B cell (primary cell): Measurements from ENCODE around the gene CD247. TPM values are rescaled to one million over a fixed set of nuclear protein-coding genes. Genes with fewer than 3 reads are reported as not detected.

Experiments used
- ATAC-seq: fragments of 200-7000 bp; cut with Tn5 transposase; one replicate; pipeline ENCODE4 v1.10.0; 2021; ENCODE audit warnings: low read depth, mild to moderate bottlenecking, moderate number of reproducible peaks, moderate library complexity
- CTCF ChIA-PET: fragments of 350-600 bp; sonication (Branson Sonifier 250); formaldehyde crosslinking; loops from one replicate; lab custom pipeline; 2021; ENCODE audit warnings: antibody characterized with exemption, inconsistent platforms; lab: Charles Lee
- POLR2A ChIA-PET: fragments of 350-600 bp; sonication (Branson Sonifier 250); formaldehyde crosslinking; loops from one replicate; lab custom pipeline; 2021; ENCODE audit warnings: antibody characterized with exemption; lab: Charles Lee
- DNase-seq: peaks from one replicate; pipeline ENCODE4 v3.0.0; 2013
- H2AFZ ChIP-seq: 2 replicates; pipeline ENCODE4 v1.6.1; 2012; ENCODE audit warnings: mild to moderate bottlenecking, low read depth, low read length; ENCODE audit not compliant: insufficient read depth, poor library complexity, severe bottlenecking
- H3K27ac ChIP-seq, 2 donors: 1 replicate in 1 of 2; 2 replicates in 1 of 2; pipeline ENCODE4 v1.5.1; 2012 to 2013; ENCODE audit warnings: low read length in 2 of 2, mild to moderate bottlenecking in 2 of 2, moderate library complexity in 1 of 2
- H3K27me3 ChIP-seq, 4 experiments: fragments of 200-600 bp in 1 of 4; sonication (generic) in 1 of 4; replicated peaks in 1 of 4; 1 replicate in 2 of 4; 2 replicates in 2 of 4; pipeline versions ENCODE4 v1.6.1 to v1.7.0; 2013 to 2016; ENCODE audit warnings: low read length in 3 of 4, mild to moderate bottlenecking in 2 of 4, mixed read lengths in 1 of 4, moderate library complexity in 1 of 4; ENCODE audit not compliant: insufficient read depth in 4 of 4, control insufficient read depth in 3 of 4; ENCODE audit errors: control extremely low read depth in 1 of 4
- H3K36me3 ChIP-seq, 2 experiments: replicated peaks in 1 of 2; 1 replicate in 1 of 2; 2 replicates in 1 of 2; pipeline versions ENCODE4 v1.6.1 to v1.7.1; 2013; ENCODE audit warnings: low read length in 1 of 2; ENCODE audit not compliant: insufficient read depth in 2 of 2, control insufficient read depth in 1 of 2; ENCODE audit errors: control extremely low read depth in 1 of 2, extremely low read depth in 1 of 2
- H3K4me1 ChIP-seq, 2 donors: fragments of 200-600 bp in 1 of 2; sonication (generic) in 1 of 2; 1 replicate in 1 of 2; 2 replicates in 1 of 2; pipeline versions ENCODE4 v1.5.1 to v1.6.1; 2013 to 2017; ENCODE audit warnings: low read length in 2 of 2; ENCODE audit not compliant: control insufficient read depth in 2 of 2, insufficient read depth in 2 of 2
- H3K4me2 ChIP-seq: replicated peaks from 2 replicates; pipeline ENCODE3; 2012; ENCODE audit warnings: mild to moderate bottlenecking, low read depth, low read length; ENCODE audit not compliant: poor library complexity, severe bottlenecking
- H3K4me3 ChIP-seq, 5 experiments: fragments of 200-600 bp in 1 of 5; sonication (generic) in 1 of 5; 1 replicate in 3 of 5; 2 replicates in 2 of 5; pipeline versions ENCODE4 v1.5.1 to v1.7.0; 2011 to 2016; ENCODE audit warnings: low read length in 4 of 5, mild to moderate bottlenecking in 4 of 5, low read depth in 2 of 5, control low read depth in 1 of 5, moderate library complexity in 1 of 5; ENCODE audit not compliant: insufficient read depth in 1 of 5; ENCODE audit errors: control extremely low read depth in 1 of 5, extremely low read depth in 1 of 5
- H3K79me2 ChIP-seq: fragments of 200-600 bp; sonication (generic); one replicate; pipeline ENCODE4 v1.6.0; 2016; ENCODE audit warnings: low read length; ENCODE audit not compliant: control insufficient read depth, insufficient read depth
- H3K9ac ChIP-seq: fragments of 200-600 bp; sonication (generic); 2 replicates; pipeline ENCODE4 v1.6.1; 2017; ENCODE audit warnings: mild to moderate bottlenecking, low read length, moderate library complexity
- H3K9me3 ChIP-seq, 3 donors: one replicate each; pipeline versions ENCODE4 v1.6.1 to v1.7.1; 2013; ENCODE audit warnings: low read length in 2 of 3; ENCODE audit not compliant: control insufficient read depth in 2 of 3, insufficient read depth in 1 of 3; ENCODE audit errors: control extremely low read depth in 1 of 3
- H4K20me1 ChIP-seq: 2 replicates; pipeline ENCODE4 v1.6.0; 2012; ENCODE audit warnings: mild to moderate bottlenecking, low read length; ENCODE audit not compliant: insufficient read depth, control insufficient read depth, poor library complexity, severe bottlenecking
- H3K27ac Mint-ChIP-seq: one replicate; pipeline ENCODE4 v1.8.0; 2021; ENCODE audit warnings: mixed read lengths
- H3K27me3 Mint-ChIP-seq: one replicate; pipeline ENCODE4 v1.8.0; 2021; ENCODE audit warnings: mixed read lengths
- H3K4me1 Mint-ChIP-seq: one replicate; pipeline ENCODE4 v1.8.0; 2021; ENCODE audit warnings: mixed read lengths
- H3K4me3 Mint-ChIP-seq: one replicate; pipeline ENCODE4 v1.8.0; 2021; ENCODE audit warnings: mixed read lengths
- H3K9me3 Mint-ChIP-seq: one replicate; pipeline ENCODE4 v1.8.0; 2022; ENCODE audit warnings: mixed read lengths; ENCODE audit not compliant: insufficient read depth
- EZH2 ChIP-seq: IDR thresholded peaks from 2 replicates; pipeline ENCODE4 v1.6.1; 2012; ENCODE audit warnings: borderline replicate concordance, low read depth, mild to moderate bottlenecking, moderate library complexity, low read length; ENCODE audit not compliant: insufficient read depth, poor library complexity, severe bottlenecking
- WGBS: methylation state at CpG from one replicate; pipeline ENCODE4 v1.1.5; 2013; ENCODE audit warnings: missing lambda C conversion rate; ENCODE audit not compliant: insufficient coverage; 5-methylcytosine and 5-hydroxymethylcytosine counted together
- intact Hi-C: fragments of 100-400 bp; cut with micrococcal nuclease; formaldehyde crosslinking; loops from one replicate; pipeline ENCODE4 v1.10.0; 2022
- polyA plus RNA-seq: library from polyadenylated mRNA; depleted of rRNA; stranded (reverse); fragments of >200 nt; gene quantifications from 2 replicates; pipeline ENCODE4 v1.2.3, GENCODE V29; 2012
- total RNA-seq, 2 donors: library from RNA; stranded (reverse); fragments of 120-200 nt in 1 of 2; gene quantifications; 1 replicate in 1 of 2; 2 replicates in 1 of 2; pipeline versions ENCODE4 v1.2.3 to v1.2.4, GENCODE V29; 2013 to 2022
- TF ChIP-seq, protein P1 (sequence below): fragments of 200-600 bp; IDR thresholded peaks from one replicate; pipeline ENCODE4 v1.8.0; 2022; ENCODE audit warnings: antibody characterized with exemption, mild to moderate bottlenecking

CD247 gene
- total and polyA plus RNA-seq, 2 donors (not counting 1 experiment from before 2014, with no cell fraction given): 2.5 to 10.8 TPM

DNA sequence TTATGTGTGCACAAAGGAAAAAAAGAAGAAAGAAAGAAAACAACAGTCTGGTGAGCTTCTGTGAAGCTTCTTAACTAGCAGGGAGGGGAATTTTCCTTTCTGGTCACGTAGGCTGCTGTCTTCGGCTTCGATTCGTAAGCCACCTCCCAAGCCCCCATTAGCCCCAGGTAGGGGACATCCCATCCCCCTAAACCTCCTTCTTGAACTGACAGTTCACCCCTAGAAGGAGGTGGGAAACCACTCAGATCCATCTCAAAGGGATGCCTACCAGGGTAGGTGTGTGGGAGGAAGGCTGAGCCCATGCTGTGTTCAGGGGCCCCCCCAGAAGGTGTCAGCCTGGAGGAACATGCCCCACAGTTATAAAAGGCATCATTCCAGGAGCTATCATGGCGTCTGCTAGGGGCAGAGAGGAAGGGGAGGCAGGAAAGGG lies 25.8 kb downstream of the CD247 start:
- ChIA-PET POLR2A (no interaction called here), CTCF (interaction anchor here (0.7 to 0.9 kb wide), 2 partner anchors 41 to 49 kb away, joined by 3 to 4 read pairs; no protein-coding TSS in a partner anchor)
- Histone ChIP-seq H3K27me3 (peaks cover 0 to 34% (median 28%) of the 10 kb centered on the region in 4 experiments), H3K4me3 (no peak overlapping the region), H3K36me3 (no peaks in the 10 kb centered on the region), H3K9me3 (no peaks in the 10 kb centered on the region), H3K9ac (no peak overlapping the region), H3K27ac (no peak overlapping the region), H3K4me2 (no peak overlapping the region), H2AFZ (no peak overlapping the region), H3K4me1 (no peaks in the 10 kb centered on the region), H3K79me2 (no peaks in the 10 kb centered on the region), H4K20me1 (no peaks in the 10 kb centered on the region)
- DNase-seq: no peak
- Mint-ChIP-seq H3K27me3 (peaks cover 54% of the 10 kb centered on the region), H3K27ac (no peak overlapping the region), H3K9me3 (no peaks in the 10 kb centered on the region), H3K4me3 (no peak overlapping the region), H3K4me1 (no peaks in the 10 kb centered on the region)
- intact Hi-C loops: no loop called here
- no peak for TF ChIP-seq EZH2
- TF ChIP-seq, protein P1, sequence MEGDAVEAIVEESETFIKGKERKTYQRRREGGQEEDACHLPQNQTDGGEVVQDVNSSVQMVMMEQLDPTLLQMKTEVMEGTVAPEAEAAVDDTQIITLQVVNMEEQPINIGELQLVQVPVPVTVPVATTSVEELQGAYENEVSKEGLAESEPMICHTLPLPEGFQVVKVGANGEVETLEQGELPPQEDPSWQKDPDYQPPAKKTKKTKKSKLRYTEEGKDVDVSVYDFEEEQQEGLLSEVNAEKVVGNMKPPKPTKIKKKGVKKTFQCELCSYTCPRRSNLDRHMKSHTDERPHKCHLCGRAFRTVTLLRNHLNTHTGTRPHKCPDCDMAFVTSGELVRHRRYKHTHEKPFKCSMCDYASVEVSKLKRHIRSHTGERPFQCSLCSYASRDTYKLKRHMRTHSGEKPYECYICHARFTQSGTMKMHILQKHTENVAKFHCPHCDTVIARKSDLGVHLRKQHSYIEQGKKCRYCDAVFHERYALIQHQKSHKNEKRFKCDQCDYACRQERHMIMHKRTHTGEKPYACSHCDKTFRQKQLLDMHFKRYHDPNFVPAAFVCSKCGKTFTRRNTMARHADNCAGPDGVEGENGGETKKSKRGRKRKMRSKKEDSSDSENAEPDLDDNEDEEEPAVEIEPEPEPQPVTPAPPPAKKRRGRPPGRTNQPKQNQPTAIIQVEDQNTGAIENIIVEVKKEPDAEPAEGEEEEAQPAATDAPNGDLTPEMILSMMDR: no peak
- no peak for ATAC-seq
- 40% methylated on average over 1 of the region's 5 CpGs for WGBS

DNA sequence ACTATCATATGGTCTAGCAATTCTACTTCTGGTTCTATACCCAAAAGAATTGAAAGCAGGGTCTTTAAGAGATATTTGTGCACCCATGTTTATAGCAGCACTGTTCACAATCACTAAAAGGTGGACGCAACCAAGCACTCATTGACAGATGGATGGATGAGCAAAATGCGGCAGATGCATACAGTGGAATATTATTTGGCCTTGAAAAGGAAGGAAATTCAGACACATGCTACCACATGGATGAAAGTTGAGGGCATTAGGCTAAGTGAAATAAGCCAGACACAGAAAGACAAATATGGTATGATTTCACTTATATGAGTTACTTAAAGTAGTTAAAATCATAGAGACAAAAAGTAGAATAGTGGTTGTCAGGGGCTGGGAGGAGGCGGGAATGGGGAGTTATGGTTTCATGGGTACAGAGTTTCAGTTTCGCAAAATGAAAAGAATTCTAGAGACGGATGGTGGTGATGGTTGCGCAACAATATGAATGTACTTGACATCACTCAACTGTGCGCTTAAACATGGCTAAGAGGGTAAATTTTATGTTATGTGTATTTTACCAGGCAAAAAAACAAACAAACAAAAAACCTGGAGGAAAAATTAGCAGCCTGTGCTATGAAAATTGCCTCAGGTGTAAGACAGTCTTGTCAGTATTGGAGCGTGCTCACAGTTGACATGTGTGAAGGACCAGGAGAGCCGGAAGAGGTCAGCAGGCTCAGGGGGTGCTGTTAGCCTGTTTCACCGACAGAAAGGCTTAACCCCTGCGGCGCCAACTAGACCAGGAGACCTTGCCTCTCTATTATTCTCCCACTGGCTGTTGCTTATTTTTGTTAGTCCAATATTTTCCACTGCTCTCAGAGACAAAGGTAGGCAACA lies 26.5 kb downstream of the CD247 start:
- DNase-seq (no peak), ATAC-seq (no peak)
- 87% methylated on average over 3 of the region's 12 CpGs for WGBS
- H3K4me2 ChIP-seq: no peak overlapping the region
- H3K79me2 ChIP-seq: no peaks in the 10 kb centered on the region
- H3K9ac ChIP-seq: no peak overlapping the region
- Mint-ChIP-seq H3K9me3 (no peaks in the 10 kb centered on the region), H3K27me3 (peaks cover 47% of the 10 kb centered on the region), H3K4me3 (no peak overlapping the region), H3K27ac (no peak overlapping the region), H3K4me1 (no peaks in the 10 kb centered on the region)
- no peaks in the 10 kb centered on the region for H3K9me3 ChIP-seq
- intact Hi-C loops: no loop called here
- no peaks in the 10 kb centered on the region for H4K20me1 ChIP-seq
- H3K27me3 ChIP-seq: peaks cover 0 to 33% (median 25%) of the 10 kb centered on the region in 4 experiments
- ChIA-PET CTCF (interaction anchor here (0.7 to 0.9 kb wide), 2 partner anchors 42 to 49 kb away, joined by 3 to 4 read pairs; no protein-coding TSS in a partner anchor), POLR2A (no interaction called here)
- no peak for TF ChIP-seq EZH2
- TF ChIP-seq, protein P1: no peak
- H3K36me3 ChIP-seq: no peaks in the 10 kb centered on the region
- no peak overlapping the region for H2AFZ ChIP-seq
- no peak overlapping the region for H3K27ac ChIP-seq
- H3K4me3 ChIP-seq: no peak overlapping the region
- H3K4me1 ChIP-seq: no peaks in the 10 kb centered on the region
